ENCODE measurements around the gene KDSR. TPM values are rescaled to one million over a fixed set of nuclear protein-coding genes. Genes with fewer than 3 reads are reported as not detected.

The KDSR gene
- total RNA-seq, 1 donor from 2014 or later, result 38.7 TPM

- Mint-ChIP-seq H3K27me3 (peaks cover 9% of the 10 kb centered on the region), H3K4me3 (ENCODE audit: low read depth) (no peak overlapping the region), H3K27ac (no peak overlapping the region), H3K4me1 (ENCODE audit: low read depth) (peaks cover 2% of the 10 kb centered on the region), H3K36me3 (ENCODE audit: insufficient read depth) (no peaks in the 10 kb centered on the region), H3K9me3 (ENCODE audit: low read depth) (no peaks in the 10 kb centered on the region)
- no peak for DNase-seq (ENCODE audit: low spot score, unreplicated experiment)
- no peak for TF ChIP-seq CTCF (IDR thresholded peaks at IDR 0.05; ENCODE audit: unreplicated experiment)
These were observed 57.6 kb downstream of the KDSR start for GRCh38 chr18:63309422-63309821.

GRCh38 chr18:63307551-63308200 is 59.3 kb downstream of the KDSR start:
- no peak overlapping the region for H3K4me3 Mint-ChIP-seq (ENCODE audit: low read depth)
- H3K27ac Mint-ChIP-seq, result no peak overlapping the region
- H3K9me3 Mint-ChIP-seq (ENCODE audit: low read depth), result no peaks in the 10 kb centered on the region
- no peak for DNase-seq (ENCODE audit: low spot score, unreplicated experiment)
- no peak for TF ChIP-seq CTCF (IDR thresholded peaks at IDR 0.05; ENCODE audit: unreplicated experiment)
- peaks cover 6% of the 10 kb centered on the region for H3K27me3 Mint-ChIP-seq
- H3K4me1 Mint-ChIP-seq (ENCODE audit: low read depth), result no peaks in the 10 kb centered on the region
- no peaks in the 10 kb centered on the region for H3K36me3 Mint-ChIP-seq (ENCODE audit: insufficient read depth)

GRCh38 chr18:63306819-63307550 is 60.0 kb downstream of the KDSR start:
- no peak for DNase-seq (ENCODE audit: low spot score, unreplicated experiment)
- no peak overlapping the region for H3K4me3 Mint-ChIP-seq (ENCODE audit: low read depth)
- no peaks in the 10 kb centered on the region for H3K4me1 Mint-ChIP-seq (ENCODE audit: low read depth)
- no peaks in the 10 kb centered on the region for H3K9me3 Mint-ChIP-seq (ENCODE audit: low read depth)
- H3K27me3 Mint-ChIP-seq, result peaks cover 6% of the 10 kb centered on the region
- H3K27ac Mint-ChIP-seq, result no peak overlapping the region
- no peaks in the 10 kb centered on the region for H3K36me3 Mint-ChIP-seq (ENCODE audit: insufficient read depth)
- no peak for TF ChIP-seq CTCF (IDR thresholded peaks at IDR 0.05; ENCODE audit: unreplicated experiment)

GRCh38 chr18:63306249-63306648 is 60.8 kb downstream of the KDSR start:
- Mint-ChIP-seq H3K9me3 (ENCODE audit: low read depth) (no peaks in the 10 kb centered on the region), H3K4me1 (ENCODE audit: low read depth) (no peaks in the 10 kb centered on the region), H3K4me3 (ENCODE audit: low read depth) (no peak overlapping the region), H3K36me3 (ENCODE audit: insufficient read depth) (no peaks in the 10 kb centered on the region), H3K27ac (no peak overlapping the region), H3K27me3 (peaks cover 6% of the 10 kb centered on the region)
- no peak for DNase-seq (ENCODE audit: low spot score, unreplicated experiment)
- no peak for TF ChIP-seq CTCF (IDR thresholded peaks at IDR 0.05; ENCODE audit: unreplicated experiment)

GRCh38 chr18:63303547-63303946 is 63.5 kb downstream of the KDSR start:
- no peaks in the 10 kb centered on the region for H3K27me3 Mint-ChIP-seq
- H3K4me3 Mint-ChIP-seq (ENCODE audit: low read depth), result no peak overlapping the region
- no peaks in the 10 kb centered on the region for H3K4me1 Mint-ChIP-seq (ENCODE audit: low read depth)
- TF ChIP-seq CTCF (IDR thresholded peaks at IDR 0.05; ENCODE audit: unreplicated experiment), result no peak
- H3K36me3 Mint-ChIP-seq (ENCODE audit: insufficient read depth), result no peaks in the 10 kb centered on the region
- H3K9me3 Mint-ChIP-seq (ENCODE audit: low read depth), result no peaks in the 10 kb centered on the region
- H3K27ac Mint-ChIP-seq, result no peak overlapping the region
- no peak for DNase-seq (ENCODE audit: low spot score, unreplicated experiment)
